ENCODE data around the gene NUDT14.
A peak's percentile ranks its signal among the peaks of the same experiment; 100 is the strongest.

Gene NUDT14

DNA sequence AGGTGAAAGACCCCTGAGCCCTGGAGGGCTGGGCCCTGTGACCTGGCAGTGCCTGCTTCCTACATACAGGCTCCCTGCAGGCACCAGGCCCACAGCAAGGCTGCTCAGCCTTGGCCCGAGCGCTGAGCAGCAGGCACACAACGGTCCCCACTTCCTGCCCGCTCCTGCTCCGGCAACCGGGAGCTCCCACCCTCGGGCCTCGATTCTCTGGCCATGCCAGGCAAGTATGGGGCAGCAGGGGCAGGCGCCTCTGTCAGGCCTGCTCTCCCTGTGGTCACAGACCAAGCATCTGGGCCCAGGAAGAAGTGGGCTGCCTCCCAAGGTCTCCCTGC is 30.6 kb upstream of the NUDT14 start:
- no peak for DNase-seq

DNA sequence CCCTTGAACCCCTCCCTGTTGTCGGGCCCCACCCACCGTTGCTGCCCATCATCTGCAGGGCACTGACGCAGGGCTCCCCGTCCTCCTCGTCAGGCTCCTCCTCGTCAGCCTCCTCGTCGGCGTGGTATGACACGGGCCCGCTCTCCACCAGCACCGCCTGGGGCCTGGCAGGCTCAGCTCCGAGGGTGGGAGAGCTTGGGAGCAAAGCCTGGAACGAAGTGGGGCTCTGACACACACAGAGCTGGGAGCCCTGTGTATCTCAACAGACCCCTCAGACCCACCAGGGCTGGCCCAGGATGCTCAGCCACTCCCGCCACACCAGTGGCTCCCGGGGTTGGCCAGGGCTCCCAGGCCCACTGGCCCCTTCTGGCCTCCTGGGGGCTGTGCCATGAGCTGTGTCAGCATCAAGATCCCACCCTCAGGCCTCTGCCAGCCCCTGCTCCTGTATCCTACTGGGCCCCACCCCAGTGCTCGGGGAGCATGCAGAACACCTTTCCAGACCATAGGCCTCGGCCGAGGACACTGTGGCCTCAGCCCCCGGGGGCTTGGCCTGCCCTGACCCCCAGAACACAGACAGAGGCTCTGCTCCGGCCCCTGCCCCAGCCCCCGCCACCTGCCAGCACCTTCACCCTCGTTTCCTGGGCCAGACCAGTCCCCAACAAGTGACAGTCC is 30.1 kb upstream of the NUDT14 start:
- DNase-seq = no peak

DNA sequence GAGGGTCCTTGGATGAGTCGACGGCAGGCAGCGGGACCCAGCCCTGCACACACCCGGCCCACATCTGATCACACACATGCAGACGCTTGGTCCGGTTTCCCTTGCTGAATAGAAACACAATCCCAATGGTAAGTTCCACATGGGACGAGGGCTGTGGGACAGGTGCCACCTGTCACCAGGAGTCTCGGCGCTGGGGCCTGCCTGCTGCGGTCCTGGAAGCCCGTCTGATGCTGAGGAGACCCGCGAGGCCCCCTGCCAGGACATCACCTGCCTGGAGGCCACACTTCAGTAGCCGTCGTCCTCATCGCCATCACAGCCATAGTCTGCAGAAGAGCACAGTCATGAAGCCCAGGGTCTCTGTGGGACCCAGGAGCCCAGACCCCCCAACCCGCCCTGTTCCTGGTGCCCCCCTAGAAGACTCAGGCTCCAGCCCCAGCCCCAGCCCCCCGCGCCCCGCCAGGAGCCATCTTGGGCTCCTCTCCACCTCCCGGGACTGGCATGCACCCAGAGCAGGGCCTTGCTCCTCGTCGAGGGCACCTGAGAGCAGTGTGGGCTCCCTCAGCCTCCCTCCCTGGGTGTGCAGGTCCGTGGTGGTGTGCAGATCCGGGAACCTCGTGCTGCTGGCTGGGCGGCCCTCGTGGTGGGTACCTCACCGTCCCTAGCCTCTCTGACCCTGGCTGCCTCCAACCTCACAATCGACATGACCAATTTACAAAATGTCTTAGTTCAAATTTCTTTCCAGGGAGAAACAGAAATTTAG is 29.3 kb upstream of the NUDT14 start:
- DNase-seq = no peak

DNA sequence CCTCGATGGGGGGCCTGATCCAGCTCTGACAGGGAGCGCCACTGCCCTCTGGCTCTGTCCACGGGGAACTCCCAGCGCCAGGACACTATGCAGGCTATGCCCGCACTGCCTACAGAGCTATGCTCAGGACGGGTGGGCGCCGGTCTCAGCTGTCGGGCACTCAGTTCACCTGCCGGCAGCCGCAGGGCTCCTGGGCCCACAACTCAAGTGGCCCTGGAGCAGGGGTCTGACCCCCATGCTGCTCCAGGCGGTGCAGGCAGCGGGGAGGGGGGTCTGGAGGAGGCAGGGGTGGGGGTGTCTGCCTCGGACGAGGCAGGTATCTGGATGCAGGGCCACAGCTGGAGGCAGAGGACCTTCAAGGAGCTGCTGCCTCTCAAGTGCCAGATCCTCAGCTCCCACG is 28.5 kb upstream of the NUDT14 start:
- no peak for DNase-seq

DNA sequence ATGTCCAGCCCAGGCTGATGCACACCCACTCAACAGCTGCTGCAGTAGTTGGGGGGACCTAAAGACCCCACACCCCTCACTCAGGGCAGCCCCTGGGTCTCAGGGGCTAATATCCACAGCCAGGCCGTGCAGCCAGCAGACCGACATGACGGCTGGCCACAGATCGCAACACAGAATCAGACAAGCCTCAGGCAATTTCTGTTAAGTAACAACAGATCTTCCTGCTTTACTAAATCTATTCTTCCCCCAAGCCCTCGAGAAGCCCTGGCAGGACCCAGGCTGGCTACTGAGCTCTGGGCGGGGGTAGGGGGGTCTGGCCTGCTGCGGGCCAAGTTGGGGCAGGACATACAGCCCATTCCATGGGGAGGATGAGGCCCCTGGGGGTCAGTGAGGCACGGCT is 28.0 kb upstream of the NUDT14 start:
- no peak for DNase-seq

DNA sequence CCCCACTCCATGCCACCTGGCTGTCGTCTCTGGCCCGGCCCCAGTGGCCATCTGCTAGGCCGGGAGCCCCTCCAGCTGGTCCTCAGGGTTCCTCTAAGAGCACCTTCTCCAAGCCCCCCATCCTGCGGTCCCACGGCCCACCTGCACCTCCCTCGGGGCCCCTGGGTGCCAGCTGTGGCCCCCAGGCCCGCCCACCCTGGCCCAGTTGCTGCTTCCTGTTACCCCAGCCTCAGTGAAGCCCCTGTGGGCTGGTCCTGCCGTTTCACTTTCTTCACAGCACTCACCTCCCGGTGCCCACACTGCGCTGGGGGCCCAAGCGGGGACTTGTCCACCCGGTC is 27.6 kb upstream of the NUDT14 start:
- no peak for DNase-seq

DNA sequence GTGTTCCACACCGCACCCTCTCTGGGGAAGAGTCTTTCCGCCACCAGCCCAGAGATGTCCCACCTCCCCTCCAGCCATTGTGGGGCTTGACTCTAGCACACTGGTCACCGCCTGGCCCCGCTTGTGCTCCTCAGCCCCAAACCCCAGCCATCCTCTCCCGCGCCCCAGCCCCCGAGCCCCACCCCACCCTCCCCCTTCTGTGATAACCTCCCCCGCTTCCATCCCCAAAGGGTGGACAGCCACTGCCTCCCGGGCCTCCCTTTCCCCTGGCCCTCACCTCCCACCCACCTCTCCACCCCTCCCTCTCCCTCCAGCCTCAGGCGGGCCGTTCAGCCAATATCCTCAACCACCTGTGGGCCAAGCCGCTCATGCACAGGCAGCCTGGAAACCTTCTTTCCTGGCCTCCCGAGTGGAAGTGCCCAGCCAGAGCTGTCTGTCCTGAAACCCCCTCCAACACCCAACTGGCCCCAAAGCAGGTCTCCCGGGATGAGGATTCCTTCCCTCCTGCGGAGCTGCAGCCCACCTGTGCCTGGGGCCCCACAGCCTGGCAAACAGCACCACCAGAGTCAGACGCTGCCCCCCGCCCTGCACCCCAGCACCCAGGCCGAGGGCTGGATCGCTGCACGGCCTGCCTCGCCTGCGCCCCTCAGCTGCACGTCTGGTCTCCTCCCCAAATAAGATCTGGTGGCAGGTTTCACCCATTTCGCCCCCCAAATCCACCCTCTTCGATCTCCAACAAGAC is 27.1 kb upstream of the NUDT14 start:
- no peak for DNase-seq

DNA sequence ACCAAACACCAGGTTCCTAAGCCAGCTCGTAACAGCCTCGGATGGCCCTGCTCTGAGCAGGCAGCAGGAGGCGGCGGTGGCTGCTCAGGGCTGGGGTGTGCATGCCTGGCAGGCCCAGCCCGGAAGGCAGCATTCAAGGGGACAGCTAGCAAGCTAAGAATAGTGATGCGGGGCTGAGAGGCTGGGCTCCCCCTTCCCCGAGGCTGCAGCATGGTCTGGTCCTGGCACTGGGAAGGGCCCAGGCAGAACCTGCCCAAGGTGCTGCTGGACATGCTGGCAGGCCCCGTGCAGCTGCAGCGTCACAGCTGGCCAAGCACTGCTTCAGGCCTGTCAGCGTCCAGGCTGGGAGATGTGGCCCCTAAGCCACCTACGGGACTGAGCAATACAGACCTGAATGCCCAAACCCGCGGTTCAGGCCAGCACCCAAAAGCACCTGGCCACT is 26.4 kb upstream of the NUDT14 start:
- DNase-seq = peak; percentile 12

- DNase-seq = no peak
These were observed 25.8 kb upstream of the NUDT14 start for GRCh38 chr14:105206873-105207272.

DNA sequence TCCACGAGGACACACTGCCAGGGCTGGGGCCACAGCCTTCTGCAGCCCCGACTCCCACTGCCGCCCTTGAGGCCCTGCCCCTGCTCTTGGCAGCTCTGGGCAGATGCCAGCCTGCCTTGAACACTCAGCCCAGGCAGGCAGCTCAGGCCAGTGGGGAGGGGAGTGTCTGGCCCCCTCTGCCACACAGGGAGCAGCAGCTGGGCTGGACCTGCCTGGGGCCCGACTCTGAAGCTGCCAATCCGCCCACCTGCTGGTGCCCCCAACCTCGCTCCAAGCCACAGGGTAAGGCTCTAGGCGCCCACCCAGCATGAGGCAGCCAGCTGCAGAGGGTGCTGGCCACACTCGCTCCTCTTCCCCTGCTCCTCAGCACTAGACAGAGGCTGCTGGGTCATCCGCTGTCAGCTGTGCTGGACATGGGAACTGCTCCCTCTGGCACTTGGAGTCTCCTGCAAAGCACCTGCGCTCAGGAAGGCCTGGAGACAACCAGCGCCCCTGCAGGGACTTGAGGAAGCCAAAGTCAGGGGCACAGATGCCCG is 24.6 kb upstream of the NUDT14 start:
- peak; percentile 69 for DNase-seq

- DNase-seq = no peak
These were observed 24.0 kb upstream of the NUDT14 start for GRCh38 chr14:105204931-105205672.

DNA sequence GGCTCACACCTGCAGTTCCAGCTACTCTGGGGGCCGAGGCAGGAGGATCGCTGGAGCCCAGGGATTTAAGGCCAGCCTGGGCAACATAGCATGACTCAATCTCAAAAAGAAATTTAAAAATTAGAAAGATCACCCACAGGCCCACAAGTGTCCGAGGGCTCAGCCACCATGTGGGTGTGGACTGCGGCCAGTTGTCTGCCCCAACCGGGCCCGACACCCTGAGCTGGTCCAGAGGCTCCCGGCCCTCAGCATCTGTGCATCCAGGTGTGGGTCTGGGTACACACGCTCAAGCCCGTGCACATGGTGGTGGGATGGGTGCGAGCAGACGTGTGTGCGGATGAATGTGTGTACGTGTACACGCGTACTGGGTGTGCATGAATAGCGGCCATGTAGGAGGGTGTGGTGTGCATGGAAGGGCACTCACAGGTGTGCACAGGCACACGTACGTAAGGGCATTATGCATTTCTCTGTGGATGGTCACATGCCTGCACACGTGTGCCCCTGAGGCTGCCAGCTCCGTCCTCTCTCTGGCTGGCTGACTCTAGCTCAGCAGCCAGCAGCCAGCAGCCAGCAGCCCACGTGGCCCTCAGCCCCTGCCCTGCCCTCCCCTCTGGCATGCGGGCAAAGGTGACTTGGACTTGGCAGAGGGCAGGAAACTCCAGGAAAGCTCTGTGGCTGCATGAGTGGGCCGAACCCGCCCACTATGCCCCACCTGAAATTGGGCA is 23.3 kb upstream of the NUDT14 start:
- DNase-seq = no peak

GRCh38 chr14:105203701-105204100 is 22.6 kb upstream of the NUDT14 start:
- DNase-seq = no peak

GRCh38 chr14:105203057-105203531 is 22.0 kb upstream of the NUDT14 start:
- peak; percentile 31 for DNase-seq

GRCh38 chr14:105201925-105202513 is 20.9 kb upstream of the NUDT14 start:
- no peak for DNase-seq

DNA sequence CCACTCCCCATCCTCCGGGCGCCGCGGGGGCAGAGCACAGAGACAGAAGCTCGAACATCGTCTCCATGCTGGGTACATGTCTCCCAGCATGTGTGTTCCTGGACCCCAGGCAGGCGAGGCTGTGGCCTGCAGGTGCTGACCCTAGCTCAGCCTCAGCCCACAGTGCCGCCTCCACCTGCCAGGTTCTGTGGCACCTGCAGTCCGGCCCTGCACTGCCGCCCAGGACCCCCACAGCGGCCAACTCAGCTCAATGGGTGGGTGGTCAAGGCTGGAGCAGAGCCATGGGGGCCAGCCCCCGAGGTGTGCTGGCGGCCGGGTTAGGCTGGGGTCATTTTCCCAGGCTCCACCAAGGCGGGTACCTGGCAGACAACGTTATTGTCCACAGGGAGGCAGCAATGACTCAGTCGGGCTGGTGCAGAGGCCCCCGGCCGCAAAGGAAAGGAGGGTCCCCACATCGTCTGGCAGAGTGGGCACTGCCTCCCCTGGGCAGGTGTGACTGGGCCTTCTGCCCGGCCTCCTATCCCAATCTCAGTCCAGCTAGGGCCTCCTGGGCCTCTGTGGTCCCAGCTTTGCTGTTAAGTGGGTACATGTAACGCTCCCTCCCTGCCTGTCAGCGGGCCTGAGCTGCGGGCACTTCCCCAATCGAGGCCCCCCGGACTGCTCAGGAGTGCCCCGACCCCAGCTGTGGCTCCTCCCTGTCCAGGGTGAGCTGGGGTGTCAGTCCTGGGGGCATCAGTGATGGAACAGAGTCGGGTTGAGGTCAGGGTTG is 20.2 kb upstream of the NUDT14 start:
- DNase-seq = no peak

GRCh38 chr14:105200641-105201040 is 19.5 kb upstream of the NUDT14 start:
- DNase-seq = no peak

DNA sequence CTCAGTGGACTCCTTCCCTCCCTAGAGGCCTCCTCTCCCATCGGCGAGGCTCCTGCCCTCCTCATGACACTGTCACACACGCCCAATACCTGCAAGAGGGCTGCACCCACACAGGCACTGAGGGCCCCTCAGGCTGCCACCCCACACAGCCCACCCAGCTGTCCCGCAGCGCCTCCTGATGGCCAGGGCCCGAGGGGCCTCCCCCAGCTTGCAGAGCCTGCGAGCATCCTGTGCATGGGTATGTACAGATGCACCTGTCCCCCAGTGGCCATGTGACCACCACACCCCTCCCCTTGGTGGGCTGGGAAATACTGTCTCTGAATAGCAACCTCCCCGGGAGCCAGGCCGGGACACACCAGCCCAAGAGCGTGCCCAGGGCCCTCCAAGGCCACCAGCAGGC is 19.0 kb upstream of the NUDT14 start:
- no peak for DNase-seq

DNA sequence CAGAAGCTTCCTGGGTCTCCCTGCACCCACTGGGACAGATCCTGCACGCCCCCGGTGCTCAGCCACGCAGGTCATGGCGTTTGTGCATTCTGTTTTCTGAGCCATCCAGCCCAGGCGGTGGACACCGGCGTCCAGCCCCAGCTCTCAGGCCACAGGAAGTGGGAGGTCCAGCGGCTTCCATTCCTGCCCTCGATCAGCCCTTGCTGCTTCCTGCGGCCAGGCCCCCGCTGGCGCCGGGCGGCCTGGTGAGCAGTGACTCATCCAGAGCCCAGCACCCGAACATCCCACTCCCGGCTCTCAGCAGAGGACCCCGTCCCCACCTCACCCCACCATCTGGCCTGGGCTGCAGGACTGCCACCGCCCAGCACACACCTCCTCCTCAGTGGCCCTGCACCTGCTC is 18.0 kb upstream of the NUDT14 start:
- no peak for DNase-seq

DNA sequence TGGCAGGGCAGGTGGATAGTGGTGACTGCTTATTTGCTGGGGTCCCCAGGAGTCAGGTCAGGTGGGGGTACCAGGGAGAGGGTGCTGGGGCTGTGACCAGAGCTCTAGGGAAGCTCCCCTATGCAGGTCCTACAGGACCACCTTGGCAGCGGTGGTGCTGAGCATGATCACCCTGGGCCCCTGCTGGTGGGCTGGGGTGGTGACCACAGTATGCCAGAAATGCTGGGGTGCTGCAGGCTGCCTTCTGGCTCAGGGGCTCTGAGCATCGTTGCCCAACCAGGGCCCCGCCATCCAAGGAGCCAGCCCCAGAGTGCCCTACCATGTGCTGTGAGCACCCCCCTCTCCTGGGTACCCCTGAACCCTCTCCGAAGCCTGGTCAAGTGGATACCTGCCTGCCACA is 17.5 kb upstream of the NUDT14 start:
- DNase-seq = no peak

- DNase-seq = no peak
These were observed 16.1 kb upstream of the NUDT14 start for GRCh38 chr14:105197211-105197641.

Measured in COR-L47 (cell line).